ENCODE measurements around the gene GPR62. TPM values are rescaled to one million over a fixed set of nuclear protein-coding genes. Genes with fewer than 3 reads are reported as not detected.

GPR62 gene
- polyA plus RNA-seq, 4 donors, result 0.32 to 0.59 (median 0.53) TPM

GRCh38 chr3:51968883-51969678 is 13.9 kb downstream of the GPR62 start:
- DNase-seq (ENCODE audit: low read depth in 4 of 4, low spot score in 3 of 4), result no peak

GRCh38 chr3:51969841-51970240 is 14.7 kb downstream of the GPR62 start:
- DNase-seq (ENCODE audit: low read depth in 4 of 4, low spot score in 3 of 4), result no peak

GRCh38 chr3:51970606-51971300 is 15.6 kb downstream of the GPR62 start:
- no peak for DNase-seq (ENCODE audit: low read depth in 4 of 4, low spot score in 3 of 4)

GRCh38 chr3:51971350-51971749 is 16.2 kb downstream of the GPR62 start:
- DNase-seq (ENCODE audit: low read depth in 4 of 4, low spot score in 3 of 4), result no peak

- DNase-seq (ENCODE audit: low read depth in 4 of 4, low spot score in 3 of 4), result no peak
These were observed 19.2 kb downstream of the GPR62 start for GRCh38 chr3:51974277-51974962.

- DNase-seq (ENCODE audit: low read depth in 4 of 4, low spot score in 3 of 4), result no peak
These were observed 20.0 kb downstream of the GPR62 start, which contains the start of gene ABHD14A for GRCh38 chr3:51974963-51975851. Gene ABHD14A (plus strand): TSS chr3:51975064. CDS start chr3:51975136, 72 bp downstream.

GRCh38 chr3:51975852-51976549 is 20.8 kb downstream of the GPR62 start:
- DNase-seq (ENCODE audit: low read depth in 4 of 4, low spot score in 3 of 4), result no peak

GRCh38 chr3:51977446-51978142 is 22.4 kb downstream of the GPR62 start:
- DNase-seq (ENCODE audit: low read depth in 4 of 4, low spot score in 3 of 4), result no peak

- DNase-seq (ENCODE audit: low read depth in 4 of 4, low spot score in 3 of 4), result no peak
These were observed 22.9 kb downstream of the GPR62 start for GRCh38 chr3:51978143-51978502.

GRCh38 chr3:51980253-51980652 is 25.1 kb downstream of the GPR62 start:
- no peak for DNase-seq (ENCODE audit: low read depth in 4 of 4, low spot score in 3 of 4)

GRCh38 chr3:51982352-51982837 is 27.2 kb downstream of the GPR62 start:
- no peak for DNase-seq (ENCODE audit: low read depth in 4 of 4, low spot score in 3 of 4)

GRCh38 chr3:51982838-51983577 is 27.8 kb downstream of the GPR62 start, which contains the start of gene ACY1:
Gene ACY1 (plus strand): TSS chr3:51983535. CDS start chr3:51984065, 530 bp downstream.
- DNase-seq (ENCODE audit: low read depth in 4 of 4, low spot score in 3 of 4), result peak in 1 of 4 donors; percentile 73

- no peak for DNase-seq (ENCODE audit: low read depth in 4 of 4, low spot score in 3 of 4)
These were observed 28.5 kb downstream of the GPR62 start for GRCh38 chr3:51983578-51984268.

- no peak for DNase-seq (ENCODE audit: low read depth in 4 of 4, low spot score in 3 of 4)
These were observed 29.1 kb downstream of the GPR62 start for GRCh38 chr3:51984269-51984647.

- no peak for DNase-seq (ENCODE audit: low read depth in 4 of 4, low spot score in 3 of 4)
These were observed 29.9 kb downstream of the GPR62 start for GRCh38 chr3:51985063-51985462.

GRCh38 chr3:51986010-51986947 is 31.1 kb downstream of the GPR62 start:
- no peak for DNase-seq (ENCODE audit: low read depth in 4 of 4, low spot score in 3 of 4)

- no peak for DNase-seq (ENCODE audit: low read depth in 4 of 4, low spot score in 3 of 4)
These were observed 32.4 kb downstream of the GPR62 start for GRCh38 chr3:51987568-51987967.
